ENCODE results near the gene REPS1.

Gene REPS1

GRCh38 chr6:138856654-138857053 lies 131.4 kb downstream of the REPS1 start:
- DNase-seq (ENCODE audit: low read depth in 2 of 2), result no peak
